Gastroesophageal sphincter (tissue), 4 donors: ENCODE results near the gene U2AF1L4. TPM values are rescaled to one million over a fixed set of nuclear protein-coding genes. Genes with fewer than 3 reads are reported as not detected.

Source experiments
- ATAC-seq: fragments of 150-250 bp; one replicate; pipeline ENCODE4 v1.9.1; 2016; ENCODE audit warnings: mild to moderate bottlenecking, moderate library complexity
- H3K27ac ChIP-seq, 4 donors: fragments of 200-600 bp; sonication (generic) in 3 of 4; 1 replicate in 3 of 4; 2 replicates in 1 of 4; pipeline ENCODE4 v1.5.1; 2016 to 2019
- H3K27me3 ChIP-seq: fragments of 200-600 bp; sonication (generic); one replicate; pipeline ENCODE4 v1.5.1; 2019
- H3K36me3 ChIP-seq, 2 donors: fragments of 200-600 bp; sonication (generic); one replicate each; pipeline ENCODE4 v1.5.1; 2019; ENCODE audit warnings: control low read depth in 1 of 2
- H3K4me1 ChIP-seq, 3 donors: fragments of 200-600 bp; sonication (generic); 1 replicate in 2 of 3; 2 replicates in 1 of 3; pipeline ENCODE4 v1.5.1; 2016 to 2019; ENCODE audit warnings: control low read depth in 2 of 3
- H3K4me3 ChIP-seq, 2 donors: fragments of 200-600 bp; sonication (generic); one replicate each; pipeline ENCODE4 v1.5.1; 2019; ENCODE audit warnings: mild to moderate bottlenecking in 1 of 2, moderate library complexity in 1 of 2
- H3K9me3 ChIP-seq, 3 donors: fragments of 200-600 bp; sonication (generic); one replicate each; pipeline ENCODE4 v1.5.1; 2017 to 2019; ENCODE audit warnings: control low read depth in 2 of 3
- CTCF ChIP-seq, 4 experiments: fragments of 200-600 bp in 2 of 4; fragments of 450-650 bp in 2 of 4; sonication (generic) in 1 of 4; IDR thresholded peaks; one replicate each; pipeline ENCODE4 v1.5.1; 2017 to 2019; ENCODE audit warnings: antibody characterized with exemption in 4 of 4, mild to moderate bottlenecking in 2 of 4, moderate library complexity in 2 of 4
- EP300 ChIP-seq: sonication (generic); formaldehyde crosslinking; IDR thresholded peaks from one replicate; pipeline ENCODE4 v1.6.1; 2017; ENCODE audit warnings: antibody characterized with exemption, mild to moderate bottlenecking
- POLR2A ChIP-seq, 2 donors: fragments of 450-650 bp; IDR thresholded peaks; one replicate each; pipeline ENCODE4 v1.6.1; 2017; ENCODE audit warnings: antibody characterized with exemption in 2 of 2, mild to moderate bottlenecking in 2 of 2, moderate library complexity in 1 of 2
- POLR2AphosphoS5 ChIP-seq: sonication (generic); formaldehyde crosslinking; IDR thresholded peaks from one replicate; pipeline ENCODE4 v1.6.1; 2017; ENCODE audit warnings: antibody characterized with exemption
- WGBS, 2 donors: methylation state at CpG; one replicate each; pipeline ENCODE4 v1.1.5; 2018; ENCODE audit warnings: low coverage in 1 of 2; 5-methylcytosine and 5-hydroxymethylcytosine counted together
- total RNA-seq, 4 donors: library from RNA; depleted of rRNA; stranded (reverse); fragments of >200 nt; gene quantifications; one replicate each; pipeline ENCODE4 v1.1.0, GENCODE V29; 2016

U2AF1L4 gene
- total RNA-seq, 4 donors from 2014 or later = 7.5 to 29.3 (median 23.7) TPM

- TF ChIP-seq CTCF (IDR thresholded peaks at IDR 0.05) = no peak
- no peak for TF ChIP-seq POLR2AphosphoS5
- no peak for TF ChIP-seq EP300
- no peak for TF ChIP-seq POLR2A (IDR thresholded peaks at IDR 0.05)
- 83% methylated on average over 5 of the region's 20 CpGs; no CpG with 5 or more reads in 1 of the 2 donors for WGBS, 2 donors
- peaks cover 0 to 82% of the 10 kb centered on the region in 2 donors for H3K36me3 ChIP-seq
These were observed 35.5 kb upstream of the U2AF1L4 start for GRCh38 chr19:35780717-35781116.

GRCh38 chr19:35780058-35780457 lies 34.8 kb upstream of the U2AF1L4 start:
- Histone ChIP-seq H3K4me1 (peaks cover 0 to 15% (median 5%) of the 10 kb centered on the region in 3 donors), H3K27me3 (no peaks in the 10 kb centered on the region), H3K36me3 (peaks cover 0 to 75% of the 10 kb centered on the region in 2 donors), H3K27ac (no peak overlapping the region), H3K9me3 (no peaks in the 10 kb centered on the region), H3K4me3 (no peak overlapping the region)
- no peak for TF ChIP-seq POLR2AphosphoS5
- WGBS, 2 donors = 82% methylated on average over 2 of the region's 16 CpGs; no CpG with 5 or more reads in 1 of the 2 donors
- no peak for ATAC-seq

More at GRCh38 chr19:35780717-35781116, 35.5 kb upstream of the U2AF1L4 start:
- peaks cover 0 to 12% (median 5%) of the 10 kb centered on the region in 3 donors for H3K4me1 ChIP-seq
- no peak overlapping the region for H3K27ac ChIP-seq
- no peak for ATAC-seq
- H3K4me3 ChIP-seq = no peak overlapping the region
- no peaks in the 10 kb centered on the region for H3K27me3 ChIP-seq
- no peaks in the 10 kb centered on the region for H3K9me3 ChIP-seq

- no peak for ATAC-seq
These were observed 33.8 kb upstream of the U2AF1L4 start for GRCh38 chr19:35779033-35779432.

GRCh38 chr19:35777961-35778360 lies 32.7 kb upstream of the U2AF1L4 start:
- no peaks in the 10 kb centered on the region for H3K27me3 ChIP-seq
- no peak for ATAC-seq
- H3K4me3 ChIP-seq = no peak overlapping the region
- H3K27ac ChIP-seq = no peak overlapping the region
- H3K4me1 ChIP-seq = peaks cover 0 to 21% (median 5%) of the 10 kb centered on the region in 3 donors
- TF ChIP-seq POLR2A (IDR thresholded peaks at IDR 0.05) (no peak), POLR2AphosphoS5 (no peak), EP300 (no peak), CTCF (IDR thresholded peaks at IDR 0.05) (no peak)
- H3K36me3 ChIP-seq = peaks cover 0 to 54% of the 10 kb centered on the region in 2 donors
- 53% methylated on average over 3 of the region's 7 CpGs; no CpG with 5 or more reads in 1 of the 2 donors for WGBS, 2 donors
- no peaks in the 10 kb centered on the region for H3K9me3 ChIP-seq

More at GRCh38 chr19:35779033-35779432, 33.8 kb upstream of the U2AF1L4 start:
- no peaks in the 10 kb centered on the region for H3K27me3 ChIP-seq
- H3K36me3 ChIP-seq = peaks cover 0 to 65% of the 10 kb centered on the region in 2 donors
- no peak overlapping the region for H3K27ac ChIP-seq
- H3K9me3 ChIP-seq = no peaks in the 10 kb centered on the region
- peaks cover 0 to 21% (median 5%) of the 10 kb centered on the region in 3 donors for H3K4me1 ChIP-seq
- WGBS, 2 donors = 77 to 88% methylated on average over 2 to 6 of the region's 8 CpGs
- no peak for TF ChIP-seq EP300
- TF ChIP-seq POLR2A (IDR thresholded peaks at IDR 0.05) = no peak
- no peak for TF ChIP-seq CTCF (IDR thresholded peaks at IDR 0.05)
- TF ChIP-seq POLR2AphosphoS5 = no peak
- no peak overlapping the region for H3K4me3 ChIP-seq

GRCh38 chr19:35777086-35777841 lies 32.0 kb upstream of the U2AF1L4 start:
- no peak for ATAC-seq
- TF ChIP-seq EP300 = no peak
- TF ChIP-seq POLR2A (IDR thresholded peaks at IDR 0.05) = no peak
- no peak for TF ChIP-seq CTCF (IDR thresholded peaks at IDR 0.05)
- no peak for TF ChIP-seq POLR2AphosphoS5
- H3K36me3 ChIP-seq = peaks cover 0 to 47% of the 10 kb centered on the region in 2 donors
- H3K9me3 ChIP-seq = no peaks in the 10 kb centered on the region
- no peak overlapping the region for H3K27ac ChIP-seq
- no peaks in the 10 kb centered on the region for H3K27me3 ChIP-seq
- H3K4me3 ChIP-seq = no peak overlapping the region
- peaks cover 0 to 21% (median 5%) of the 10 kb centered on the region in 3 donors for H3K4me1 ChIP-seq
- 43 to 68% methylated on average over 4 to 9 of the region's 19 CpGs for WGBS, 2 donors
